GM20000 (cell line): ENCODE measurements around the gene AKNA.

Source experiments
- DNase-seq: peaks from one replicate; pipeline ENCODE4 v3.0.0; 2012; ENCODE audit warnings: low spot score
- CTCF ChIP-seq: IDR thresholded peaks from 2 replicates; pipeline ENCODE4 v1.5.1; 2012; ENCODE audit warnings: mild to moderate bottlenecking, control low read depth; ENCODE audit errors: extremely low read depth, missing control alignments

Gene AKNA

DNA sequence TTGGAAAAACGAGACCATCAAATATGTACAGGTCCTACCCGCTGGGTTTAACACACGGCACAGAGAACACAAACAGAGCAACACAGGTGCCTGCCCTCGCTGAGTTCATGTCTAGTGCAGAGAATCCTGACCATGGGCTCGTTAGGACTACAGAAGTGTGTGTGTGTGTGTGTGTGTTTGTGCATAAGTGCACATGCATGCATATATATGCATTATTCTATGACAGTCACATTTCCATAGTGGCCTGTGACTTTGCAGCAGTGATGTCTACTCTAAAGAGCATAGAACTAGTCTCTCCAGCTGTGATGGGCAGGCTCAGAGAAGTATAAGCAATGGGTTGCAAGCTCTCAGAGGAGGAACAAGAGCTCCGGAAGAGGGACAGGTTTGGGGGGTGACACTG is 30.4 kb downstream of the AKNA start:
- DNase-seq, result no peak
- no peak for TF ChIP-seq CTCF

DNA sequence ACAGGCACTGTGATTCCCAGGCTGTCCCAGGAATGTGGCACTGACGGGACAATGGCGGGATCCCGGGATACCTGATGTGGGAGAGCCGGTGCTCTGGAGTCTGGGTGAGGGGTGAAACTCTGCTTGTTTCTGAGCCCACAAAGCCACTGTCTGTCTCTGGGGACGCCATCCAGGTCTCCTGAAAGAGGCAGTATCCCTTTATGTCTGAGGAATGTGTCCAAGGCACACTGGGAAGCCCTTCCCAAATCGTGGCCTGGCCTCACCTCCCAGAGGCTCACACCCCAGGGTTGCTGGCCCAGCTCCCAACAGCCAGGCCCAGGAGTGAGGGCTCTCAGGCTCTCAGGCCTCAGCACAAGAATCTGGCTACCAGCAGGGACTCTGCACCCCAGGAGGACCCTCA is 31.0 kb downstream of the AKNA start:
- TF ChIP-seq CTCF, result no peak
- DNase-seq, result no peak

GRCh38 chr9:114355821-114356220 is 32.0 kb downstream of the AKNA start:
- no peak for DNase-seq
- TF ChIP-seq CTCF, result no peak

GRCh38 chr9:114351932-114352331 is 35.9 kb downstream of the AKNA start:
- no peak for DNase-seq
- TF ChIP-seq CTCF, result no peak

GRCh38 chr9:114350636-114351401 is 37.0 kb downstream of the AKNA start:
- no peak for TF ChIP-seq CTCF
- no peak for DNase-seq

- no peak for TF ChIP-seq CTCF
- DNase-seq, result no peak
Observed at GRCh38 chr9:114349713-114350480, 37.9 kb downstream of the AKNA start.

GRCh38 chr9:114348906-114349482 is 38.8 kb downstream of the AKNA start:
- peak; percentile 92 for DNase-seq

More at GRCh38 chr9:114348906-114349482, 38.8 kb downstream of the AKNA start:
- no peak for TF ChIP-seq CTCF
